H1 (cell line): ENCODE results near the gene ZCCHC3. TPM values are rescaled to one million over a fixed set of nuclear protein-coding genes. Genes with fewer than 3 reads are reported as not detected.

Source experiments
- CTCF ChIA-PET: fragments of 300-600 bp; sonication (Branson Sonifier 250); formaldehyde crosslinking; loops from one replicate; lab custom pipeline; 2021; ENCODE audit not compliant: partially characterized antibody; lab: Charles Lee
- POLR2A ChIA-PET: fragments of 300-600 bp; sonication (Branson Sonifier 250); formaldehyde crosslinking; loops from one replicate; lab custom pipeline; 2021; ENCODE audit warnings: inconsistent platforms; ENCODE audit not compliant: partially characterized antibody; lab: Charles Lee
- DNase-seq, 2 experiments: peaks; one replicate each; pipeline versions ENCODE4 v3.0.0 to v3.0.0-alpha.2; 2010 to 2022; ENCODE audit warnings: low spot score in 2 of 2, low read depth in 1 of 2, mixed read lengths in 1 of 2
- FAIRE-seq: peaks from 2 replicates; lab custom pipeline; 2011; peaks lifted over from hg19 to GRCh38; lab: Jason Lieb, UNC
- H2AFZ ChIP-seq: 2 replicates; pipeline ENCODE4 v1.8.1; 2012; ENCODE audit warnings: low read length, inconsistent platforms
- H2AK5ac ChIP-seq: 2 replicates; pipeline ENCODE4 v1.6.1; 2013; ENCODE audit warnings: low read depth, low read length
- H2BK120ac ChIP-seq: replicated peaks from 2 replicates; pipeline ENCODE3; 2013; ENCODE audit warnings: low read depth, low read length, inconsistent platforms
- H2BK12ac ChIP-seq: 2 replicates; pipeline ENCODE4 v1.6.1; 2013; ENCODE audit warnings: low read depth, low read length
- H2BK15ac ChIP-seq: 2 replicates; pipeline ENCODE4 v1.6.1; 2013; ENCODE audit warnings: low read length
- H2BK20ac ChIP-seq: 2 replicates; pipeline ENCODE4 v1.6.1; 2013; ENCODE audit warnings: low read length
- H2BK5ac ChIP-seq: 2 replicates; pipeline ENCODE4 v1.6.1; 2013; ENCODE audit warnings: low read depth, low read length
- H3K14ac ChIP-seq: 2 replicates; pipeline ENCODE4 v1.6.1; 2013; ENCODE audit warnings: inconsistent platforms; ENCODE audit not compliant: insufficient read length
- H3K18ac ChIP-seq: 2 replicates; pipeline ENCODE4 v1.6.1; 2013; ENCODE audit warnings: low read length; ENCODE audit errors: extremely low read depth
- H3K23ac ChIP-seq: 2 replicates; pipeline ENCODE4 v1.6.1; 2013; ENCODE audit warnings: inconsistent platforms; ENCODE audit not compliant: insufficient read length
- H3K23me2 ChIP-seq: 2 replicates; pipeline ENCODE4 v1.6.1; 2013; ENCODE audit warnings: low read depth, low read length
- H3K27ac ChIP-seq: 2 replicates; pipeline ENCODE4 v1.6.1; 2011; ENCODE audit warnings: low read depth, low read length, inconsistent platforms
- H3K27me3 ChIP-seq, 4 experiments: replicated peaks in 1 of 4; 1 replicate in 1 of 4; 2 replicates in 3 of 4; pipeline versions ENCODE4 v1.6.1 to v1.8.1; 2011 to 2013; ENCODE audit warnings: low read length in 3 of 4, mild to moderate bottlenecking in 3 of 4, inconsistent platforms in 2 of 4, mixed read lengths in 2 of 4, moderate library complexity in 1 of 4; ENCODE audit not compliant: control insufficient read depth in 3 of 4, insufficient read depth in 3 of 4; ENCODE audit errors: extremely low read depth in 1 of 4
- H3K36me3 ChIP-seq, 4 experiments: 2 replicates each; pipeline versions ENCODE4 v1.6.1 to v1.8.1; 2011 to 2013; ENCODE audit warnings: mild to moderate bottlenecking in 4 of 4, low read length in 3 of 4, moderate library complexity in 2 of 4, control low read depth in 1 of 4, inconsistent platforms in 1 of 4; ENCODE audit not compliant: insufficient read depth in 4 of 4, control insufficient read depth in 2 of 4
- H3K4ac ChIP-seq: replicated peaks from 2 replicates; pipeline ENCODE3; 2013; ENCODE audit warnings: low read length, low read depth, mixed read lengths, inconsistent platforms; ENCODE audit not compliant: insufficient read length
- H3K4me1 ChIP-seq, 4 experiments: replicated peaks in 1 of 4; 1 replicate in 1 of 4; 2 replicates in 3 of 4; pipeline versions ENCODE4 v1.6.1 to v1.8.1; 2011 to 2013; ENCODE audit warnings: low read length in 3 of 4, inconsistent platforms in 2 of 4, mixed read lengths in 1 of 4; ENCODE audit not compliant: insufficient read depth in 4 of 4, control insufficient read depth in 3 of 4
- H3K4me2 ChIP-seq, 2 experiments: 2 replicates each; pipeline versions ENCODE4 v1.6.1 to v1.8.1; 2011 to 2013; ENCODE audit warnings: low read depth in 2 of 2, low read length in 2 of 2, control low read depth in 1 of 2, inconsistent platforms in 1 of 2, mild to moderate bottlenecking in 1 of 2; ENCODE audit not compliant: insufficient read depth in 1 of 2
- H3K4me3 ChIP-seq, 4 experiments: fragments of 200-600, 300-600 bp in 1 of 4; sonication (generic), shearing (Covaris generic), sonication (Bioruptor Twin) in 1 of 4; 2 replicates each; pipeline versions ENCODE4 v1.5.1 to v1.8.1; 2011 to 2016; ENCODE audit warnings: low read length in 4 of 4, low read depth in 3 of 4, control low read depth in 2 of 4, inconsistent platforms in 2 of 4, mild to moderate bottlenecking in 2 of 4, mixed read lengths in 1 of 4, moderate library complexity in 1 of 4; ENCODE audit not compliant: insufficient read depth in 2 of 4; ENCODE audit errors: extremely low read depth in 1 of 4
- H3K56ac ChIP-seq: replicated peaks from 2 replicates; pipeline ENCODE3; 2013; ENCODE audit warnings: low read depth, mild to moderate bottlenecking, mixed read lengths, low read length, inconsistent platforms; ENCODE audit not compliant: insufficient read length
- H3K79me1 ChIP-seq: 2 replicates; pipeline ENCODE4 v1.6.1; 2013; ENCODE audit warnings: low read depth, low read length, control low read depth
- H3K79me2 ChIP-seq, 2 experiments: 2 replicates each; pipeline versions ENCODE4 v1.6.1 to v1.8.1; 2012 to 2013; ENCODE audit warnings: low read length in 2 of 2, mild to moderate bottlenecking in 2 of 2, inconsistent platforms in 1 of 2; ENCODE audit not compliant: insufficient read depth in 2 of 2, control insufficient read depth in 1 of 2
- H3K9ac ChIP-seq, 4 experiments: replicated peaks in 1 of 4; 1 replicate in 1 of 4; 2 replicates in 3 of 4; pipeline versions ENCODE4 v1.6.1 to v1.8.1; 2011 to 2013; ENCODE audit warnings: low read depth in 3 of 4, low read length in 3 of 4, control low read depth in 2 of 4, mild to moderate bottlenecking in 2 of 4, moderate library complexity in 2 of 4, inconsistent platforms in 1 of 4; ENCODE audit errors: extremely low read depth in 1 of 4
- H3K9me3 ChIP-seq, 2 experiments: 2 replicates each; pipeline versions ENCODE4 v1.6.1 to v1.8.1; 2012 to 2013; ENCODE audit warnings: mild to moderate bottlenecking in 2 of 2, moderate library complexity in 2 of 2, control low read depth in 1 of 2, inconsistent platforms in 1 of 2, low read depth in 1 of 2, low read length in 1 of 2, mixed read lengths in 1 of 2; ENCODE audit not compliant: insufficient read depth in 2 of 2
- H4K20me1 ChIP-seq, 2 experiments: replicated peaks in 1 of 2; 2 replicates each; pipeline versions ENCODE3 to v1.8.1; 2011 to 2013; ENCODE audit warnings: inconsistent platforms in 2 of 2, low read length in 2 of 2, mild to moderate bottlenecking in 1 of 2; ENCODE audit not compliant: insufficient read depth in 2 of 2, control insufficient read depth in 1 of 2
- H4K5ac ChIP-seq: 2 replicates; pipeline ENCODE4 v1.6.1; 2013; ENCODE audit warnings: low read length, low read depth, mixed read lengths, inconsistent platforms; ENCODE audit not compliant: insufficient read length
- H4K8ac ChIP-seq: 2 replicates; pipeline ENCODE4 v1.8.0; 2013; ENCODE audit warnings: mild to moderate bottlenecking, moderate library complexity, low read length, inconsistent platforms; ENCODE audit not compliant: insufficient read depth; ENCODE audit errors: extremely low read depth
- H4K91ac ChIP-seq: replicated peaks from 2 replicates; pipeline ENCODE3; 2013; ENCODE audit warnings: low read length, mixed read lengths, inconsistent platforms; ENCODE audit not compliant: insufficient read length
- ASH2L ChIP-seq: fragments of 200-600, 300-600 bp; sonication (generic); IDR thresholded peaks from one replicate; pipeline ENCODE4 v1.7.1; 2017; ENCODE audit warnings: low read length
- CBX8 ChIP-seq: fragments of 300-800, 300-1000 bp; sonication (generic); IDR thresholded peaks from 2 replicates; pipeline ENCODE4 v1.7.1; 2016; ENCODE audit warnings: low read depth, low read length, borderline replicate concordance
- EGR1 ChIP-seq: IDR thresholded peaks from 2 replicates; pipeline ENCODE4 v1.6.1; 2011; ENCODE audit warnings: low read depth, low read length, borderline replicate concordance
- MAFK ChIP-seq: IDR thresholded peaks from 2 replicates; pipeline ENCODE4 v1.6.1; 2012; ENCODE audit warnings: low read depth, mild to moderate bottlenecking, improper control_type of control experiment, low read length
- MAX ChIP-seq: IDR thresholded peaks from 2 replicates; pipeline ENCODE4 v1.6.1; 2012; ENCODE audit warnings: inconsistent platforms
- NANOG ChIP-seq: IDR thresholded peaks from 2 replicates; pipeline ENCODE4 v1.6.1; 2011; ENCODE audit warnings: low read length, low read depth, mild to moderate bottlenecking, inconsistent platforms; ENCODE audit not compliant: insufficient read depth, poor library complexity, severe bottlenecking
- PHF8 ChIP-seq: fragments of 200-600 bp; sonication (generic); conservative IDR thresholded peaks from 2 replicates; pipeline ENCODE4 v1.7.1; 2012; ENCODE audit warnings: low read depth, mild to moderate bottlenecking, inconsistent platforms, low read length, moderate library complexity
- RFX5 ChIP-seq: IDR thresholded peaks from 2 replicates; pipeline ENCODE4 v1.6.1; 2011; ENCODE audit warnings: low read depth, low read length, improper control_type of control experiment, borderline replicate concordance
- TAF1 ChIP-seq: IDR thresholded peaks from 2 replicates; pipeline ENCODE4 v1.6.1; 2011; ENCODE audit warnings: mild to moderate bottlenecking, low read depth, low read length
- TBP ChIP-seq: IDR thresholded peaks from 2 replicates; pipeline ENCODE4 v1.6.1; 2011; ENCODE audit warnings: low read depth, low read length, improper control_type of control experiment
- ZNF274 ChIP-seq: IDR thresholded peaks from 2 replicates; pipeline ENCODE4 v1.7.0; 2012; ENCODE audit warnings: low read length, borderline replicate concordance; ENCODE audit errors: extremely low read depth
- WGBS, 2 experiments: shearing (Covaris generic) in 1 of 2; methylation state at CpG; one replicate each; pipeline versions ENCODE4 v1.1.6 to v1.1.7; 2013 to 2015; ENCODE audit warnings: low lambda C conversion rate in 2 of 2, mixed read lengths in 2 of 2, inconsistent platforms in 1 of 2, low coverage in 1 of 2, missing lambda C conversion rate in 1 of 2; ENCODE audit not compliant: insufficient replicate concordance in 2 of 2, insufficient coverage in 1 of 2, insufficient read length in 1 of 2; ENCODE audit errors: extremely low coverage in 1 of 2, missing lambda C conversion rate in 1 of 2; 5-methylcytosine and 5-hydroxymethylcytosine counted together
- polyA plus RNA-seq, 7 experiments: library from polyadenylated mRNA; depleted of rRNA in 3 of 7; stranded (reverse) in 5 of 7; unstranded in 2 of 7; fragments of >200 nt in 5 of 7; fragments of 200-250 nt in 2 of 7; gene quantifications; 1 replicate in 5 of 7; 2 replicates in 1 of 7; 4 replicates in 1 of 7; pipeline versions ENCODE4 v1.2.1 to v1.2.3, GENCODE V29; 2011 to 2013; ENCODE audit warnings: missing spikeins in 2 of 7, mixed read lengths in 2 of 7
- total RNA-seq: library from RNA; stranded (reverse); fragmentation: NEBNext Ultra II Directional; extraction: Animal tissue kit (Norgen Biotek cat#: 25700); gene quantifications from 2 replicates; pipeline ENCODE4 v1.2.1, GENCODE V29; 2021

The ZCCHC3 gene
- total and polyA plus RNA-seq, 2 of the 8 experiments (the other 6 are each of a cell fraction or from before 2014, with no cell fraction given), result 33.7 to 52.4 TPM

GRCh38 chr20:309841-310644, 12.7 kb downstream of the ZCCHC3 start:
- peak overlapping the region; percentile 69 for H3K27ac ChIP-seq
- no peaks in the 10 kb centered on the region for H3K9me3 ChIP-seq
- no peak overlapping the region for H2BK15ac ChIP-seq
- no peaks in the 10 kb centered on the region for H3K36me3 ChIP-seq
- H3K4me3 ChIP-seq, result peak overlapping the region; percentile 42 to 60 (median 59)
- peak overlapping the region; percentile 11 for H3K4ac ChIP-seq
- peak; percentile 92 for FAIRE-seq
- peak overlapping the region; percentile 81; the same call in 1 of the 2 replicates for H2AFZ ChIP-seq
- H3K79me2 ChIP-seq, result no peaks in the 10 kb centered on the region
- peak overlapping the region; percentile 83 for H2BK5ac ChIP-seq
- peak overlapping the region; percentile 27 for H4K5ac ChIP-seq
- no peaks in the 10 kb centered on the region for H3K27me3 ChIP-seq
- H4K20me1 ChIP-seq, result no peaks in the 10 kb centered on the region
- peaks cover 4% of the 10 kb centered on the region for H3K23me2 ChIP-seq
- peak overlapping the region; percentile 43 for H3K18ac ChIP-seq
- H3K56ac ChIP-seq, result peak overlapping the region; percentile 51
- H3K4me2 ChIP-seq, result peak overlapping the region; percentile 79 to 92
- H3K23ac ChIP-seq, result no peak overlapping the region
- no peaks in the 10 kb centered on the region for H3K79me1 ChIP-seq
- H2BK120ac ChIP-seq, result peak overlapping the region; percentile 18
- 1% methylated on average over 28 of the region's 31 CpGs; no CpG with 5 or more reads in 1 of the 2 experiments for WGBS, 2 experiments
- peak overlapping the region in 3 of 4 experiments; percentile 40 to 74 (median 41); a peak in 6 of 7 replicates for H3K9ac ChIP-seq
- H3K14ac ChIP-seq, result no peak overlapping the region
- ChIA-PET POLR2A (interaction anchor here (0.6 to 6.4 kb wide), 7 partner anchors 11 to 70 kb away, joined by 3 to 97 read pairs (median 6); partner anchors contain the start of genes NRSN2, SOX12 and ZCCHC3), CTCF (interaction anchor here (1.0 to 4.5 kb wide), 6 partner anchors 10 to 44 kb away, joined by 3 to 30 read pairs (median 16); no protein-coding TSS in a partner anchor)
- peak overlapping the region; percentile 93 for H4K91ac ChIP-seq
- peak overlapping the region; percentile 13; the same call in 1 of the 2 replicates for H2BK12ac ChIP-seq
- DNase-seq, result peak; percentile 98 to 99
- H2AK5ac ChIP-seq, result no peak overlapping the region
- peak overlapping the region; percentile 60; the same call in 1 of the 2 replicates for H4K8ac ChIP-seq
- H3K4me1 ChIP-seq, result peaks cover 4 to 11% (median 6%) of the 10 kb centered on the region in 4 experiments
- no peak overlapping the region for H2BK20ac ChIP-seq
- TF ChIP-seq MAFK (no peak), RFX5 (0 out of 2 replicates have a peak, but pooled peaks have one; percentile 37), ZNF274 (no peak), MAX (peak; percentile 60), EGR1 (0 out of 2 replicates have a peak, but pooled peaks have one; percentile 10), TBP (peak; percentile 41; the same call in 1 of the 2 replicates), TAF1 (peak; percentile 54; the same call in 1 of the 2 replicates), CBX8 (no peak), NANOG (no peak), PHF8 (no peak), ASH2L (peak; percentile 93)
